Tibial nerve (tissue), 4 donors: ENCODE data around the gene BOLA3.

Experiments
- EP300 ChIP-seq, 2 donors: sonication (generic); formaldehyde crosslinking; IDR thresholded peaks; one replicate each; pipeline ENCODE4 v1.6.1; 2017; ENCODE audit warnings: antibody characterized with exemption in 2 of 2, mild to moderate bottlenecking in 1 of 2
- POLR2A ChIP-seq, 2 donors: fragments of 450-650 bp; IDR thresholded peaks; one replicate each; pipeline ENCODE4 v1.6.1; 2017; ENCODE audit warnings: antibody characterized with exemption in 2 of 2, mild to moderate bottlenecking in 2 of 2, moderate library complexity in 2 of 2
- TF ChIP-seq, protein P1 (sequence below), 5 experiments: fragments of 200-600 bp in 3 of 5; fragments of 450-650 bp in 2 of 5; sonication (generic) in 3 of 5; IDR thresholded peaks; one replicate each; pipeline ENCODE4 v1.5.1; 2016 to 2019; ENCODE audit warnings: antibody characterized with exemption in 5 of 5, mild to moderate bottlenecking in 3 of 5, moderate library complexity in 2 of 5

- TF ChIP-seq POLR2A (IDR thresholded peaks at IDR 0.05): no peak
- TF ChIP-seq, protein P1, sequence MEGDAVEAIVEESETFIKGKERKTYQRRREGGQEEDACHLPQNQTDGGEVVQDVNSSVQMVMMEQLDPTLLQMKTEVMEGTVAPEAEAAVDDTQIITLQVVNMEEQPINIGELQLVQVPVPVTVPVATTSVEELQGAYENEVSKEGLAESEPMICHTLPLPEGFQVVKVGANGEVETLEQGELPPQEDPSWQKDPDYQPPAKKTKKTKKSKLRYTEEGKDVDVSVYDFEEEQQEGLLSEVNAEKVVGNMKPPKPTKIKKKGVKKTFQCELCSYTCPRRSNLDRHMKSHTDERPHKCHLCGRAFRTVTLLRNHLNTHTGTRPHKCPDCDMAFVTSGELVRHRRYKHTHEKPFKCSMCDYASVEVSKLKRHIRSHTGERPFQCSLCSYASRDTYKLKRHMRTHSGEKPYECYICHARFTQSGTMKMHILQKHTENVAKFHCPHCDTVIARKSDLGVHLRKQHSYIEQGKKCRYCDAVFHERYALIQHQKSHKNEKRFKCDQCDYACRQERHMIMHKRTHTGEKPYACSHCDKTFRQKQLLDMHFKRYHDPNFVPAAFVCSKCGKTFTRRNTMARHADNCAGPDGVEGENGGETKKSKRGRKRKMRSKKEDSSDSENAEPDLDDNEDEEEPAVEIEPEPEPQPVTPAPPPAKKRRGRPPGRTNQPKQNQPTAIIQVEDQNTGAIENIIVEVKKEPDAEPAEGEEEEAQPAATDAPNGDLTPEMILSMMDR (IDR thresholded peaks at IDR 0.05): no peak
- no peak for TF ChIP-seq EP300 (IDR thresholded peaks at IDR 0.05)
Observed at GRCh38 chr2:74087696-74088095, 60.0 kb downstream of the BOLA3 start.
